ENCODE results near the gene POMGNT2.

GRCh38 chr3:43104039-43104438, 1.8 kb downstream of the POMGNT2 start:
- TF ChIP-seq, protein P1, sequence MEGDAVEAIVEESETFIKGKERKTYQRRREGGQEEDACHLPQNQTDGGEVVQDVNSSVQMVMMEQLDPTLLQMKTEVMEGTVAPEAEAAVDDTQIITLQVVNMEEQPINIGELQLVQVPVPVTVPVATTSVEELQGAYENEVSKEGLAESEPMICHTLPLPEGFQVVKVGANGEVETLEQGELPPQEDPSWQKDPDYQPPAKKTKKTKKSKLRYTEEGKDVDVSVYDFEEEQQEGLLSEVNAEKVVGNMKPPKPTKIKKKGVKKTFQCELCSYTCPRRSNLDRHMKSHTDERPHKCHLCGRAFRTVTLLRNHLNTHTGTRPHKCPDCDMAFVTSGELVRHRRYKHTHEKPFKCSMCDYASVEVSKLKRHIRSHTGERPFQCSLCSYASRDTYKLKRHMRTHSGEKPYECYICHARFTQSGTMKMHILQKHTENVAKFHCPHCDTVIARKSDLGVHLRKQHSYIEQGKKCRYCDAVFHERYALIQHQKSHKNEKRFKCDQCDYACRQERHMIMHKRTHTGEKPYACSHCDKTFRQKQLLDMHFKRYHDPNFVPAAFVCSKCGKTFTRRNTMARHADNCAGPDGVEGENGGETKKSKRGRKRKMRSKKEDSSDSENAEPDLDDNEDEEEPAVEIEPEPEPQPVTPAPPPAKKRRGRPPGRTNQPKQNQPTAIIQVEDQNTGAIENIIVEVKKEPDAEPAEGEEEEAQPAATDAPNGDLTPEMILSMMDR (IDR thresholded peaks at IDR 0.05) = no peak
- TF ChIP-seq POLR2A (IDR thresholded peaks at IDR 0.05) = no peak

Data from right lobe of liver (tissue), 4 donors.